Urinary bladder (tissue), 4 donors: ENCODE measurements around the gene PXN. TPM values are rescaled to one million over a fixed set of nuclear protein-coding genes. Genes with fewer than 3 reads are reported as not detected.
"Not testable (repeated sequence)": the region's sequence is repeated elsewhere in the genome, so short reads cannot be mapped to it uniquely, and the experiment has no call there.

ENCODE experiments used
- DNase-seq: peaks from one replicate; pipeline ENCODE4 v3.0.0-alpha.2; 2015; ENCODE audit errors: extremely low spot score
- H3K27ac ChIP-seq: one replicate; pipeline ENCODE4 v1.5.1; 2013; ENCODE audit warnings: low read depth, mild to moderate bottlenecking, moderate library complexity
- H3K36me3 ChIP-seq: one replicate; pipeline ENCODE4 v1.6.1; 2013; ENCODE audit warnings: mild to moderate bottlenecking, moderate library complexity; ENCODE audit not compliant: insufficient read depth
- H3K4me1 ChIP-seq: one replicate; pipeline ENCODE4 v1.6.1; 2013; ENCODE audit warnings: mild to moderate bottlenecking, moderate library complexity; ENCODE audit not compliant: insufficient read depth
- H3K4me3 ChIP-seq: one replicate; pipeline ENCODE4 v1.5.1; 2013; ENCODE audit warnings: low read depth, low read length
- WGBS: extraction: QIAGEN DNeasy Blood & Tissue Kit; methylation state at CpG from one replicate; pipeline ENCODE4 v1.1.7; 2013; 5-methylcytosine and 5-hydroxymethylcytosine counted together
- polyA plus RNA-seq: library from polyadenylated mRNA; stranded (reverse); fragments of 200-250 nt; gene quantifications from one replicate; pipeline ENCODE4 v1.2.3, GENCODE V29; 2013
- total RNA-seq: library from RNA; depleted of rRNA; stranded (reverse); fragments of >200 nt; gene quantifications from one replicate; pipeline ENCODE4 v1.2.3, GENCODE V29; 2014
- donor health status: healthy with polysubstance abuse.
- donor health status: healthy.

The PXN gene
- total and polyA plus RNA-seq, 2 donors: 32.4 to 111 TPM

DNA sequence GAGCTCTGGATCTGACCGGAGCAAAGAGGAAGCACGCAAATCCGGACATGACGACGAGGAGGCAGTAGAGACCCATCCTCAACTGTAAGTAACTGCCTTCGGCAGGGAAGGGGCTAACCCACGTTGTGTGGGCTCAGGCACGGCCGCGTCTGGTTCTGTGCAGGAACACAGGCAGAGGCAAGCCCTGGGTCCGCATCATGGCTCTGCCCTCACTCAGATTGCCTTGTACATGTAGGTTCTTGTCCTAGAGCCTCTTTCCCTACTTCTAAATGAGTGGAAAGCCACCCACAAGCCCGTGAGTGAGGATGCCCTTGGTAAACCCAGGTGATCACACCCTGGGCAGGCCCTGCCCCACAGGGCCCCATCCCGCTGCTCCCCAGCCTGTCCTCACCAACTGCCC, 55.7 kb downstream of the PXN start:
- Histone ChIP-seq H3K27ac (no peak overlapping the region), H3K4me3 (no peak overlapping the region), H3K36me3 (peaks cover 10% of the 10 kb centered on the region), H3K4me1 (no peaks in the 10 kb centered on the region)
- WGBS: 83% methylated on average over 13 of the region's 13 CpGs
- DNase-seq: no peak

- H3K4me3 ChIP-seq: no peak overlapping the region
- DNase-seq: no peak
- WGBS: 96% methylated on average over 13 of the region's 13 CpGs
Observed at GRCh38 chr12:120207227-120207626, 58.3 kb downstream of the PXN start.

GRCh38 chr12:120206781-120207180, 58.7 kb downstream of the PXN start:
- H3K4me3 ChIP-seq, DNase-seq, H3K36me3 ChIP-seq, H3K27ac ChIP-seq, H3K4me1 ChIP-seq: not testable (repeated sequence)
- WGBS: 96% methylated on average over 5 of the region's 5 CpGs

More at GRCh38 chr12:120207227-120207626, 58.3 kb downstream of the PXN start:
- Histone ChIP-seq H3K36me3 (peaks cover 5% of the 10 kb centered on the region), H3K27ac (no peak overlapping the region), H3K4me1 (no peaks in the 10 kb centered on the region)

GRCh38 chr12:120206228-120206627, 59.3 kb downstream of the PXN start:
- H3K4me1 ChIP-seq: no peaks in the 10 kb centered on the region
- DNase-seq: no peak
- no peak overlapping the region for H3K27ac ChIP-seq
- no peak overlapping the region for H3K4me3 ChIP-seq
- WGBS: 95% methylated on average over 10 of the region's 10 CpGs
- peaks cover 2% of the 10 kb centered on the region for H3K36me3 ChIP-seq

GRCh38 chr12:120204171-120204570, 61.4 kb downstream of the PXN start:
- WGBS: 94% methylated on average over 7 of the region's 7 CpGs
- H3K4me1 ChIP-seq: no peaks in the 10 kb centered on the region
- no peaks in the 10 kb centered on the region for H3K36me3 ChIP-seq
- H3K4me3 ChIP-seq: no peak overlapping the region
- DNase-seq: no peak
- H3K27ac ChIP-seq: no peak overlapping the region

- Histone ChIP-seq H3K36me3 (peaks cover 6% of the 10 kb centered on the region), H3K4me3 (peak overlapping the region; percentile 87), H3K4me1 (no peaks in the 10 kb centered on the region), H3K27ac (peak overlapping the region; percentile 71)
- WGBS: 3% methylated on average over 16 of the region's 16 CpGs
- no peak for DNase-seq
Observed at GRCh38 chr12:120200364-120200800, 65.1 kb downstream of the PXN start.

- peak overlapping the region; percentile 87 for H3K4me3 ChIP-seq
- no peaks in the 10 kb centered on the region for H3K4me1 ChIP-seq
- WGBS: 22% methylated on average over 12 of the region's 12 CpGs
- no peak overlapping the region for H3K27ac ChIP-seq
- peaks cover 6% of the 10 kb centered on the region for H3K36me3 ChIP-seq
- DNase-seq: no peak
Observed at GRCh38 chr12:120199595-120200306, 65.8 kb downstream of the PXN start.

DNA sequence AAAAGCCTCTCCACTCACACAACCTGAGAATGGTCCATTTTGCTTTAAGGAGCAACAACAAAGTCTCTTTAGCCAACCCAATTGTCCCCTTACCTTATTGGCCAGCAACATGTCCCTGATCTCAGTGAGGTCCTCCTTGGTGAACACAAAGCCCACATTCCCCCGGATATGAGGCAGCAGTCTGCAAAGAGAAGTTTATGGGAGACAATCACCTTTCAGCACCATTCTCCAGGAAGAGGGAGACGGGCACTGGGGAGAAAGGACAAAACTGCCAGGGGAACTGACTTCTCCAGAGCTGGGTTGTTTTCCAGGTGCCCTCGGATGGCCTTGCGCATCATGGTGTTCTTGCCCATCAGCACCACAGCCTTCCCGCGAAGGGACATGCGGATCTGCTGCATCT, 66.5 kb downstream of the PXN start:
- peaks cover 6% of the 10 kb centered on the region for H3K36me3 ChIP-seq
- no peak overlapping the region for H3K27ac ChIP-seq
- WGBS: 82% methylated on average over 7 of the region's 7 CpGs
- DNase-seq: no peak
- no peaks in the 10 kb centered on the region for H3K4me1 ChIP-seq
- no peak overlapping the region for H3K4me3 ChIP-seq

DNA sequence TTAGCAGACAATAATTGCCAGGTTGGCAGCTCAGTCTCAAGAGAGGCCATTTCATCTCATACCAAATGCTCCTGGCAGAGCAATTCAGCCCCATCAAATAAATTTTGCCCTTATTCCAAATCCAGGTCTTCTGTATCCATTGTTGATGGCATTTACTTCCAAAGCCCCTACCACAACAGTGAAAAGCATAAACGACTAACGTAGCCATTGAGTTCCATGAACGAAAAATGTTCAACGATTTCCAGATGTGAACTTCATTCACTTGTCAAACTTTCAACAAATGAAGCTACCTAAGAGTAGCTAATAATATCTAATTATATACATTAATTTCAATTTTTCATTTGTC, 68.0 kb downstream of the PXN start:
- Histone ChIP-seq H3K4me1 (no peaks in the 10 kb centered on the region), H3K36me3 (peaks cover 6% of the 10 kb centered on the region), H3K4me3 (no peak overlapping the region), H3K27ac (no peak overlapping the region)
- 73% methylated on average over 4 of the region's 4 CpGs for whole genome bisulfite sequencing
- no peak for DNase-seq

DNA sequence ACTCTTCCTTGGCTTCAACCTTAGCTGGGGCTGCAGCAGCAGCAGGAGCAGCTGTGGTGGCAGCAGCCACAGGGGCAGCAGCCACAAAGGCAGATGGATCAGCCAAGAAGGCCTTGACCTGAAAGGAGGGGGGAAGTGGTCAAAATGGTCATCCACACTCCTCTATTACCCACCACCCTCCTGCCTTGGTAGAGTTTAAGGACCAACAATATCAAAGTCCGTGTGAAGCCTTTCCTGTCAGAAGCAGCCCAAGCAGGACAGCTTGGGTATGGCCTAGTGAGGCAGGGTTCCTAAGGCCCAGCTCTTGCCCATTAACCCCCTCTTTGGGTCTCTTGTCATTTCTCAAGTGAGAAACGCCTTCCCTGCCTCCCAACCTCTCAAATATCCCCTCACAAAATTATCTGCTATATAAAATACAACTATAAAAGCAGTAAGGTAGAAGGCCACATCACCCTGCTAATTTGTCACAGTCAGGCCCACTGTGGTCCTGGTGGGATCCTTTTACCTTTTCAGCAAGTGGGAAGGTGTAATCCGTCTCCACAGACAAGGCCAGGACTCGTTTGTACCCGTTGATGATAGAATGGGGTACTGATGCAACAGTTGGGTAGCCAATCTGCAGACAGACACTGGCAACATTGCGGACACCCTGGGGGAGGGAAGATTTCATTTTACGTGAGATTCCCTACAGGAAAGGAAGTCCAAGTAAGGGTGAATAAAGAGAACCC, 68.6 kb downstream of the PXN start:
- not testable (repeated sequence) for H3K4me1 ChIP-seq, H3K4me3 ChIP-seq, H3K27ac ChIP-seq, H3K36me3 ChIP-seq, DNase-seq
- 73% methylated on average over 7 of the region's 7 CpGs for WGBS

GRCh38 chr12:120196363-120196762, 69.2 kb downstream of the PXN start:
- 59% methylated on average over 1 of the region's 1 CpG for WGBS
- no peak overlapping the region for H3K27ac ChIP-seq
- peaks cover 6% of the 10 kb centered on the region for H3K36me3 ChIP-seq
- H3K4me1 ChIP-seq: no peaks in the 10 kb centered on the region
- DNase-seq: no peak
- H3K4me3 ChIP-seq: no peak overlapping the region

DNA sequence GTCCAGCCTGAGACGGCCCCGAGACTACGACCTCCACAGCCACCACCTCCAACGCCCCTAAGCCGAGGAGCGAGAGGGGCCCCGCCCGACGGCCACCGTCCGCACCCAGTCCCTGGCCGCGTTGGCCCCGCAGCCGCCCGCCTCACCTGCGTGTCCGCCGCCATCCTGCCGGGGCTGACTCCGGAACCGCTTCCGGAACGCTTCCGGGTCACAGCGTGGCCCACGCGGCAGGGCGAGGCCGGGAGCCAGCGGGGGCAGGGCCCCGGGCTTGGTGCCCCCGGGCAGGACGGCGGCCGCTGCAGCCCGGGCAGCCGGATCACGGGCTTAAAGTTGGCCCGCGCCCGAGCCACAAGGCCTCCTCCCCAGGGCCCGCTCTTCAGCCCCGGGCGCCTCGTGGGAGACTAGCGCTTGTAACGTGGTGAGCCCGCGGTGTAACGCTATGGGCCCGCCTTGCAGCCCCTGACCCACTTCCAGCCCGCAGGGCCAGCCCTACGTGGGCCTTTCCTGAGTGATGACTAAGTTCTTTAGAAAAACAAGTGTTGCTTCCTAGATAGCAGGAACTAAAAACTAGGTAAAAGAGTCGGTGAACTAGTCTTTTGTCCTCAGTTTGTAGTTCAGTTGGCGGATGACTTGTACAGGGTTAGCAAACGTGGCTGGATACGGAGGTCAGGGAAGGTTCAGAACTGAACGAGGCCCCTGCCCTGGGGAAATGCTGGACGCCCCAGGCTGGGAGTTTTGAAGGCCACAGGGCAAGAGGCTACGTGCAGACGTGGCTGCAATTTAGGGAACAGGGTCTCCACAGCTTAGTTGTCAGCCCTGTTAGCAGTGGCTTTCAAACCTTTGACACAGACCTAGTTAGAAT, 70.8 kb downstream of the PXN start, which contains the start of gene GCN1:
GCN1 (minus strand) TSS at position 182 of the 862 bp plus-strand sequence; CDS start at position 164, 18 bp downstream.
- Histone ChIP-seq H3K27ac (peak within 1 kb of the TSS; percentile 82), H3K4me1 (no peaks in the 10 kb centered on the region), H3K4me3 (peak within 1 kb of the TSS; percentile 90), H3K36me3 (peaks cover 7% of the 10 kb centered on the region)
- 3% methylated on average over 62 of the region's 62 CpGs for WGBS
- peak; percentile 65 for DNase-seq

GRCh38 chr12:120194226-120194533, 71.3 kb downstream of the PXN start:
- DNase-seq: no peak
- Histone ChIP-seq H3K36me3 (peaks cover 8% of the 10 kb centered on the region), H3K27ac (peak overlapping the region; percentile 82), H3K4me1 (no peaks in the 10 kb centered on the region), H3K4me3 (peak overlapping the region; percentile 90)
- WGBS: under 1% methylated on average over 18 of the region's 18 CpGs
